Mammary epithelial cell (primary cell): ENCODE measurements around the gene DYRK1A.

Experiments used
- EZH2 ChIP-seq: IDR thresholded peaks from 2 replicates; pipeline ENCODE4 v1.6.1; 2012; ENCODE audit warnings: low read length, inconsistent platforms, borderline replicate concordance
- TF ChIP-seq, protein P1 (sequence below), 2 donors: IDR thresholded peaks in 1 of 2; conservative IDR thresholded peaks in 1 of 2; 2 replicates each; pipeline ENCODE4 v1.5.1; 2011 to 2012; ENCODE audit warnings: inconsistent platforms in 2 of 2, low read length in 2 of 2, mild to moderate bottlenecking in 2 of 2, control low read depth in 1 of 2, low read depth in 1 of 2; ENCODE audit not compliant: insufficient read depth in 1 of 2; ENCODE audit errors: extremely low read depth in 1 of 2

GRCh38 chr21:37557261-37557950 lies 190.8 kb downstream of the DYRK1A start:
- TF ChIP-seq, protein P1, sequence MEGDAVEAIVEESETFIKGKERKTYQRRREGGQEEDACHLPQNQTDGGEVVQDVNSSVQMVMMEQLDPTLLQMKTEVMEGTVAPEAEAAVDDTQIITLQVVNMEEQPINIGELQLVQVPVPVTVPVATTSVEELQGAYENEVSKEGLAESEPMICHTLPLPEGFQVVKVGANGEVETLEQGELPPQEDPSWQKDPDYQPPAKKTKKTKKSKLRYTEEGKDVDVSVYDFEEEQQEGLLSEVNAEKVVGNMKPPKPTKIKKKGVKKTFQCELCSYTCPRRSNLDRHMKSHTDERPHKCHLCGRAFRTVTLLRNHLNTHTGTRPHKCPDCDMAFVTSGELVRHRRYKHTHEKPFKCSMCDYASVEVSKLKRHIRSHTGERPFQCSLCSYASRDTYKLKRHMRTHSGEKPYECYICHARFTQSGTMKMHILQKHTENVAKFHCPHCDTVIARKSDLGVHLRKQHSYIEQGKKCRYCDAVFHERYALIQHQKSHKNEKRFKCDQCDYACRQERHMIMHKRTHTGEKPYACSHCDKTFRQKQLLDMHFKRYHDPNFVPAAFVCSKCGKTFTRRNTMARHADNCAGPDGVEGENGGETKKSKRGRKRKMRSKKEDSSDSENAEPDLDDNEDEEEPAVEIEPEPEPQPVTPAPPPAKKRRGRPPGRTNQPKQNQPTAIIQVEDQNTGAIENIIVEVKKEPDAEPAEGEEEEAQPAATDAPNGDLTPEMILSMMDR (conservative IDR thresholded peaks at IDR 0.05 in 1 of 2, IDR thresholded peaks at IDR 0.05 in 1 of 2; ENCODE audit: extremely low read depth in 1 of 2, insufficient read depth in 1 of 2, low read depth in 1 of 2, low read length in 2 of 2): no peak
- TF ChIP-seq EZH2: no peak
